NCI-H1930 (cell line): Measurements from ENCODE around the gene CACNA1D.
"Not testable (repeated sequence)": the region's sequence is repeated elsewhere in the genome, so short reads cannot be mapped to it uniquely, and the experiment has no call there.

Experiments
- DNase-seq, 2 experiments: peaks; one replicate each; lab custom pipeline; 2025; lab: John Stamatoyannopoulos, UW

The CACNA1D gene

DNA sequence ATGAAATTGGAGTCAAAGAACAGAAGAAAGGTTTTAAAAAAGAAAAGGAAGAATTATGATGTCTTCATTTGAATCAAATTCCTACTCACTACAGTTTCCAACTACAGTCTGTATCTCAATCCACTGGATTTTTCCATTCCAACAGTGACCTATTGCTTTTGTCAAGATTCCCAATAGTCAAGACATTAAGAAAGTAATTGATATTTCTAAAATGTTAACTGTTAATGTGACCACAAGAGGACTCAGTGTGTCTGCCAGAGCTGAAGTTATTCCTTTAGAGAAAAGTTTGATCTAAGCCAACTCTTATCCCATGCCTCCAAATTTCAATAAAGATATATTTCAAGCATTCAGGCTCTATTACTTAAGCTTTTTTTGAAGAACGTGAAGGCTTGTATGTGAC, 163.2 kb downstream of the CACNA1D start:
- no peak for DNase-seq

DNA sequence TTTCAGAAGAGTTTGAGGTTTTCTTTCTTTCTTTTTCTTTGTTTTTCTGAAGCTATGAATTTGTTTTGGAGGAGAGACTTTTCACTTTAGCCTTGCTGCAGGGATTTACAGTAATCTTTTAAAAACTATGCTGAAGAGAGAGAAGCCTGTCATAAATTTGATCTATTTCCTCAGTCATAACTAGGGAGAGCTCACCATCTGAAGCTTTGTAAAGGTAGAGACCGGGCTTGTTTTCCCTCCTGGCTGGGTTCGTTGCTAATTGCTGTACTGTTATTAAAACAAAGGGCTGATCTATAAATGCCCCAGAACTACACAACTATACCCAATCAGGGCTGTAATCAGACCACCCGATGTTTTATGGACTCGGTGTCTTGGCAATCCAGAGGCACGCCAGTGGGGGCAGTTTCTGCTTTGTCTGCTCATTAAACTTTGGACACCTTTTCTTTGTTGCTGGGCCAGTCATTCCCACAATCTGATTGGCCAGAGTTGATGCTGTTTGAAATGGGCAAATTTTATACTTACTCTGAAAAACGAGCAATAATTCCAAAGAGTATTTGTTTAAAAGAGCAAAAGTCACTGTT, 164.3 kb downstream of the CACNA1D start:
- DNase-seq = no peak

DNA sequence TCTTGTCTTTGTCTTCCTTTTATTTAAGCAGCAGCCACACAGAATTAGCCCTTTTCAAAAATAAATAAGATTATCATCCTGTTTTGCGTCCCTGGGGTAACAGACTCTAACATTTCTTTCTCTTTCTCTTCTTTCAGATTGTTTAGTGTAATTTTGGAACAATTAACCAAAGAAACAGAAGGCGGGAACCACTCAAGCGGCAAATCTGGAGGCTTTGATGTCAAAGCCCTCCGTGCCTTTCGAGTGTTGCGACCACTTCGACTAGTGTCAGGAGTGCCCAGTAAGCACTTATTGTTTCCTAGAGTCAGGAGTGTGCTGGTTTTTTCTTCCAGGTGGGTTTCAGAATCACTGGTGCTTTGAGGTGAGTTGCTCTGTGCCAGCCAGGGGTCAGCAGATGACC, 165.6 kb downstream of the CACNA1D start:
- no peak for DNase-seq

DNA sequence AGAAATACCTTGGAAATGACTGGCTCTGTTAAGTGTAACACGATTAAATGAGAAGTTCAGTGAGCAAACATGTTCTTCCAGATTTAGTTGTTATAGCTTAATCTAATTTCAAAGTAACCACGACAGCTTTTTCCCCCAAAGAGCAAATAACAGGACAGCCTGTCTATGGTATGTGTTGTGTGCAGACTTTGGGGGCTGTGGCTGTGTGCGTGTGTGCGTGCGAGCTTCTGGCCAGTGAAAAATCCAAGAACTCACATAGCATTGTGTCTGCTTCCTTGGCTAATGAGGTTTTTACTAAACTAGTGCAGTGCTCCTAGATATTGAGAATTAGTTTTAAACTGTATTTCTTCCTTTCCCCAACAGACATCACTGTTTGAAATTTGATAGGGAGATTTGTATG, 167.1 kb downstream of the CACNA1D start:
- DNase-seq = no peak

DNA sequence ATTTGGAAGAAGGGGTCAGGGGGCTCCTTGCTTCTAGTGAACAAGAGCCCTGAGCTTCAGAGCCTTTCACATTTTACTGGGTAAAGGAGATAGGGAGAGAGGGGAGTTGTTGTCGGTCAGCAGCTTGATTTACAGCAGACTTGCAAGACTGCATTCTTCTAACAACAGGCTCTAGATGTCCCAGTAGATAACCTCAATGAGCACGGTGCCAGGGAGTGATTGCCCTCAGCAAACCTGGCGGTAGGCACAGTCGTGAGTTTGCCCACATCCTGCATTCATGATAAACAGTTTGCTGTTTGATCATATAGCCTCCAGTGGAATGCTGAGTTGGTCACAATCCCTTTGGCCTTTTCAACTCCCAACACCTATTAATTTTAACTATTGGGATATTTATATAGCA, 170.4 kb downstream of the CACNA1D start:
- DNase-seq = not testable (repeated sequence)

DNA sequence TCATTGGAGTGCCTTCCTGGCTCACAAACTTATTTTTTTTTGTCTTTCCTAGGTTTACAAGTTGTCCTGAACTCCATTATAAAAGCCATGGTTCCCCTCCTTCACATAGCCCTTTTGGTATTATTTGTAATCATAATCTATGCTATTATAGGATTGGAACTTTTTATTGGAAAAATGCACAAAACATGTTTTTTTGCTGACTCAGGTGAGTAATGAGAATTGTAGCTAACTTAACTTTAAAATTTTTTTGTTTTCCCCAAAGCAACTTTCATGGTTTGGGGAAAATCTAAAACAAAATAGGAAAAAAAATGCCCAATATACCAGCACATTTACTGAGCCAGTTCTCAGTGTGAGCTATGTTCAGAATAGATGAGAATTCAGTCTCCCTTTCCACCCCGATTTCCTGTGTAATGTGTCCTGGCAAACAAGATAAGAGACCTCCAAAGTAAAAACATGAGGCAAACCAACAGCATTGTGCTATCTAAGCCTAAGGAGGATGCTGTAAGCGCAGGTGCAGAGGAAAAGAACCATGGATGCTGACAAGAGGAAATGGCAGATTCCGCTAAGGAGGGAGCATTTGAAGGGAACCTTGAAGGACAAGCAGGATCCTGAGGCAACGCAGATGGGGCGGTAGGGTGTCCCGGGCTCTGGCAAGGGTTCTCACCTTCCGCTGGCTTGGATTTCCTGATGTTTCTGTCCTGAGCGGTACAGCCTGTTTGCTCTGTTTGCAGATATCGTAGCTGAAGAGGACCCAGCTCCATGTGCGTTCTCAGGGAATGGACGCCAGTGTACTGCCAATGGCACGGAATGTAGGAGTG, 171.4 kb downstream of the CACNA1D start:
- no peak for DNase-seq

DNA sequence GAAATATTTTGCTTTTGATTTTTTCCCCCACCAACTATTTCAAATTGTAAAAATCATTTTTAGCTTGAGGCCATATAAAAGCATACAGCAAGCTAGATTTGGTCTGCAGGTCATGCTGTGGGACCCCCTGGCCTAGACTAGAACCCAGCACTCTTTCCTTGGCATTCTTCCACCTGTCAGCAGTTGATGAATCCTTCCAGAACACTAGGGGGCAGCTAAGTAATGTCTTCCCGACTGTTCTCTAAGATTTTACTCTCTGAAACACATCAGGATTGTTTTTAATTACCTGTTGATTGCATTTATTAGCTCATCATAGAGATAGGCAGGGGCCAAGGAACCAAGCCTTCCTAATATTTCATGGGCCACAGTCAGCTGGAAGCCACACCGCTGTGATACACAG, 174.5 kb downstream of the CACNA1D start:
- DNase-seq = no peak

DNA sequence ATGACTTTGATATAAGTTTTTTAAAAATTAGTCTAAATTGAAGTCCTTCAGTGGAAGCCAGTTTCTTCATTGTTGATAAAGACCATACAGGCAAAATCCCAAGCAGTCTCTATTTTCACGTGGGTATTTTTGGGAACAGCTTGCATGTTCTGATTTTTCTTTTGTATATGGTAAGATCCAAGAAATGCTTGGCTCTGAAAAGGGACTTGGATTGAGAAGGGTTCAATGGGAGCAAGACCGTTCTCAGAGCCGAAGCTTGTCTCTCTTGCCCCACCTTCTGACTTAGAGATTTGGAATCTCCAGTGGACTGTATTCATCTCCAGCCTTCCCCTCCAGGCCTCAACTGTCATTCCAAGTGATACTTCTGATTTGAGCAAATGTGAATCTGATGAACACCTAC, 176.3 kb downstream of the CACNA1D start:
- no peak for DNase-seq

DNA sequence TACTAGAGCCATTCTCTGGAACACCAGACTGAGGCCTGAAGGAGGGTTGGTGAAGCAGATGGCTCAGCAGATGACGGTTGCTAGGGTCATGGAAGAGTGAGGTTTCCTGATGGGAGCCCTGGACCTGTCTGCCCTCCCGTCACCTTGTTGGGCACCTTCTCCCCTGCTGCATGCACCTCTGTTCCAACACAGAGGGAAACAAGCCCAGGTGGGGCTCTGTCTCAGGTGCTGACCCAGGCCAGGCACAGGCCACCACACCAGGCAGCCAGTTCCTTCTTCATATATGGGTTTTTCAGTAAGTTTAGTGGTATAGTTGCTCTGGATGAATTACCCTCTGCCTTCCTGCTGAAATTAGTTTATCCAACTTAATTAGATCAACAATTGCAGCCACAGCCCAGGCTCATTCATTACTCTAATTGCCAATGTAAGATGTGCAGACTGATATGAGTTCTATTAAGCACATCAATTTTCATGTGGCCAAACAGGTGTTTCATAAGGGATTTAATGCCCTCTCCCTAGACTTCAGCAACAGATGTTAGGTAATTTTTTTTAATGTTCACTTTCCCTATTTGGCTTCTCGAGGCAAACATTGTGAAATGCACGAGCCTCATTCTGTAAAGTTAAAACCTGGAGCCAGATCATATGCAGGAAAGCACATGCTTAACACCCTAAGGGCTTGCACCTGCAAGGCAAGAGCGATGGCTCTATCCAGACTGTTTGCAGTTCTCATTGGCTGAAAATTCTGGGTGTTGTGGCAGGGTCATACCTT, 177.0 kb downstream of the CACNA1D start:
- no peak for DNase-seq

DNA sequence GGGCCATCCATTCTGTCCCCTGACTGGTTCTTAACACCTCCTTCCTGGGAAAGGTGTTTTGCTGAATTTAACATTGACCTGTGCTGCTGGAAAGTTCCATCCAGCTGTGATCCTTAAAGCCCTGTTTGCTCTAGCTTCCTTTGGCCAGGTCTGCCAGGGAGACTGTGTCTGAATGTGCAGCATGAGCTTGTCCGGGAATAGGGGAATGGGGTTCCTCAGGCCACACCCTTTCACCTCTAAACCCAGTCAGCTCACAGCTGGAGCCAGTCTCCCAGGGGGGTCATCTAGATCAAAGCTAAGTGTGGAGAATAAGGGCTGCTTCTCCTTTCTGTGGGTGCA, 177.5 kb downstream of the CACNA1D start:
- no peak for DNase-seq

DNA sequence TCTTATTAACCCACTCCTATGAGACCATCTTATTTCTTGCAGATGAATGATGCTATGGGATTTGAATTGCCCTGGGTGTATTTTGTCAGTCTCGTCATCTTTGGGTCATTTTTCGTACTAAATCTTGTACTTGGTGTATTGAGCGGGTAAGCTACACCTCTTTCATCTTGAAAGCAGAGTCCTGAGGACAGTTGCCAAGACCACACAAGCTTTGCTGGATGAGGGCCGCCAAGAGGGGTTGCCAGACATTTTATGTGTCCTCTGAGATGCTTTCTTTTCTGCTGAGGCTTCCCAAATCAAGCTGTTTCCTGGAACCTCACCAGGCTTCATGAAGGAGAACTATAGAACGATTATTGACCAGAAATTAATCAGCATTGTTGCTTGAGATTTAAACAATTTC, 178.6 kb downstream of the CACNA1D start:
- DNase-seq = no peak

DNA sequence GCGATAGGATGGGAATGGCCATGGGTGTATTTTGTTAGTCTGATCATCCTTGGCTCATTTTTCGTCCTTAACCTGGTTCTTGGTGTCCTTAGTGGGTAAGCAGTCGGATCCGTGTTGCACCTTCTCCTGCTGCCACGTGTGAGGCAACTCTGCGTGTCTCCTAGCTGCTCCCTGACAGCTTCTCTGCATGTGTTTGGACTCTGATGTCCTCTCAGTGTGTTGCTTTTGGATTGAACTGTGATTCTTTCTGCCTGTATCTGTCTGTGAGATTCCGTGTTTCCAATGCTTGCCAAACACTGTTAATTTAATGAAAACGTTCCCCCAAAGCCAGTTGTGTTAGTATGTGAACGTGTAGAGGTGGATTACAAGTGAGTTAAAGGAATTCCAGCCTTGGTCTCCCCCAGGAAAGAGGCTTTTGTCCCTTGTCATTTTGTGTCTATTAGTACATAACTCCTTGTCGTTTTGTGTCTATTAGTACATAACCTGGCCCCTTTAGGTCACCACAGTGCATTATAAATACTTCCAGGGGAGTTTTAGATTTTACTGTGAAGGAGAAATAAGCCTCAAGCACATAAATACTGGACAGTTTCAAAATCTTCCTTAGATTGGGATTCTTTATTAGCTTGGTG, 179.4 kb downstream of the CACNA1D start:
- no peak for DNase-seq

DNA sequence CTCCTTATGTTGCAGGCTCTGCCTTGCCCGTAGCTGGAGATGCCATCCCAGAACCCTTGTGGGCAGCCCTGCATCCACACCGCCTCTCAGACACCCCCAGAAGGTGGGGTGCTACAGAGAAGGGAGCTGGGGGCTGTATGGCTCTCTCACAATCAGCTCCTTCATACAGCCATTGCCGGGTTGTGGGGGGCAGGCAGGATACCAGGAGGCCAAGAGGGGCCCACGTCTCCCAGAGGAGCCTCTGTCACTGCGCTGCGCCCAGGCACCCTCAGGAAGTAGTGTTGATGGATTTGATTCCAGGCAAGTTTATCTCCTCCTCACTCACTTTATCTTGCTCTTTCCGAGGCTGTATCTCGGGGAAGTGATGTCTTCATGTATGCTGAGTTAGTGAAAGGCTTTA, 180.2 kb downstream of the CACNA1D start:
- DNase-seq = no peak

DNA sequence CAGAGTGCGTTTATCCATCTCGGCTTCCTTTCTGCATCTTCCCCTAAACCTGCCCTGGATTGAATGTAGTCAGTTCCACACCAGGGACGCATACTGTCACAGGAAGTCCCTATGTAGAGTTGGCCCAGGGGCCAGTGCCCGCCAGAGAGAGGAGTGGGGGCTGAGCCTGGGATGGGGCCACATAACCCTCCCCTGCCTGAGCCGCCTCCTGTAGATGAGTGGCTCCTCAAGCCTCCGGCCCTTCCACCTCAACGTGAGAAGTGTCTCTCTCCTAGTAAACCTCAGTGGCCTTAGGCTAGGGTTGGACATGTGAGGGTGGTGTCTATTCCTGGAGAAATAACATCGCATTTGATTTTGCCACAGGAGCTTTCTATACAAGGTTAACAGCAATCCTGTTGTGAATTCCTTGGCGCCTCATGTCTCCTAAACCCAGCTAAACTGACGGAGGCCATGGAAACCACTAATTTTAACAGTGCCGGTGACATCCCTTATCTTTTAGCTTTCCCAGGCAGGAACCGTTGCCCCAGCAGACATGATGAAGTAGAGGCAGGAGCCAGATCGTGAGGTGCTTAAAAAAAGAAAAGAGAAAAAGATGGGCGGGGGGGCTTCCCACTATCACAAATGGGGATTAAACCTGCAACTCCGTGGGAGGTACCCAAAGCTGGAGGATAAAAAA, 180.7 kb downstream of the CACNA1D start:
- no peak for DNase-seq

DNA sequence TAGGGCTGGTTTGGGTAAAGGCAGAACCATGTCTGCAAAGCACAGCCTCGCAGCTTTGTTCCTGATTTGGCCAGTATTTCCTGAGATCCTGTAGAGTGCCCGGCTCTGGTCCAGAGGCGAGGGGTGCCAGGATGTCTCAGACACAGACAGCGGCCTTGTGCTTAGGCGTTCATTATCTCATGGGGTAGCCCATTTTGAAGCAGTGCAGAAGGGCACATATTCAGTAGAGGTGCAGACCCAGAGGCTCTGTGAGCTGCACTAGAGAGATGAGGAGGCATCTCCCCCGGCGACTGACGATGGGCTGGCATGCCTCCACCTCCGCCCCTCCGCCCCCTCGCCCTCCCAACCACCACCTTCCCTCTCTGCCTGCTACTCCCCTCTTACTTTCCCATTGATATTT, 181.5 kb downstream of the CACNA1D start:
- no peak for DNase-seq

DNA sequence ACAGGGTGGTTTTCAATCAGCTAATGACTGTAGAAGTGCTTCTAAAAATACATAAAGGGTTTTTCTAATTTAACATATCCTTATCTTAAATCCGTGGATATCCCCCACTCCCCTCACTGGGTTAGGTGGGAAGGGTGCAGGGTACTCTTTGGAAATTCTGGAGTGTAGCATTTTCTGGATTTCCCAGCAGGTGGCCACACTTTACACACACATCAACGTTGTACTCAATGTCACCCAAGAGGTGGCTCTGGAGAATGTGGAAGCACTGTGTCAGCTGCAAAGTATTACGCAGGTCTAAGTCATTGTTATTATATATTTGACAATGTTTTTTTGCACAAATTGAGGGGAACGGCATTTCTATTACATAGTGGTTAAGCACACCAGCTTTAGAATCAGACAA, 183.0 kb downstream of the CACNA1D start:
- no peak for DNase-seq

DNA sequence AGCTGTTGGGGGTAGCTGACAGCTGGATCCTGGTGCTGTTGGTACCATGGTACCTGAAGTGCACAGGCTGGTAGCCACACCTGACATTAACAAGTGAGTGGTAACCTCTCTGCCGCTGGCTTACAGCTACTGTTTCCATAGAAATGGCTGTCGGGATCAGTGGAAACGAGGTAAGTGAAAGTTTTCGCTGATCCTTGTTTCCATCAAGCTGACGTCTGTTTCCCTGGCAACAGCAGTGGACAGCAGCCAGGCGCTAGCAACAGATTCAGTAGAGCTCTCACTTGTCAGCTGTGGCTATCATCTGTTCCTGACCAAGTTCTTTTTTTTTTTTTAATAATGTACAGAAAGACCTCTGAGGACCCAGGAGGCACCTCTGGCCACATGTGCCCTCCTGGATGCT, 185.6 kb downstream of the CACNA1D start:
- DNase-seq = no peak

DNA sequence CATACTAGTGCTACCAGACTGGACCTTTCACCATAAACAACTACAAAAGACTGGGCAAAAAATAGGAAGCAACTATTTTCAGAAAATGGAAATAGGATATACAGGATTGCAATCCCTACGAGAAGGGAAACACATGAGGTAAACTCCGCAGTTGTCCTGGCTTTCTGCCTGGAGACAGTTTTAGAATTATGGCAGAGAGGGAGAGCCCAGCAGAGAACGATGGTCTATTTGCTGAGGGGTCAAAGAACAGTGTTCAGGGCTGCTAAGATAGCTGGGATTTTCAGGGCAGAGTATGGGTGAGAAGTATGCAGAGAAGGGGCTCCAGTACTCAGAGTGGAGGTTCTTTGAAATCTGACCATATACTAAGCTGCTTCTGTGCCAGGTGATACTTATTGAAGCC, 188.4 kb downstream of the CACNA1D start:
- no peak for DNase-seq

DNA sequence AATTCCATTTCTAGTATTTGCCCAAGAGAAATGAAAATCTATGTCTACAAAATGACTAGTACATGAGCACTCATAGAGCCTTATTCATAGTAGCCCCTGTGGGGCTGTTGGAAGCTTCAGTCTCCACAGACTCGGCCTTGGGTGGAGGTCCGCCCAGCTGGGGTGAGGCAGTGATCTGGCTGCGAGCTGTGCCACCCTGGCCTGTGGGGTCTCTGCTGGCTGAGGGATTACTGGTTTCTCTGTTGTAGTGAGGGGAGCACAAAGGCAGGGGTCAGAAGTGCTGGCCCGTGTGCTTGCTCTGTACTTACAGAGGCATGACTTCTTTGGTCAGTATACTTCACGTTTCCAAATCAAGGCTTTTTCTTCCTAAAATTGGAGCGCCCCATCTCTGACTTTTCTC, 193.7 kb downstream of the CACNA1D start:
- no peak for DNase-seq

DNA sequence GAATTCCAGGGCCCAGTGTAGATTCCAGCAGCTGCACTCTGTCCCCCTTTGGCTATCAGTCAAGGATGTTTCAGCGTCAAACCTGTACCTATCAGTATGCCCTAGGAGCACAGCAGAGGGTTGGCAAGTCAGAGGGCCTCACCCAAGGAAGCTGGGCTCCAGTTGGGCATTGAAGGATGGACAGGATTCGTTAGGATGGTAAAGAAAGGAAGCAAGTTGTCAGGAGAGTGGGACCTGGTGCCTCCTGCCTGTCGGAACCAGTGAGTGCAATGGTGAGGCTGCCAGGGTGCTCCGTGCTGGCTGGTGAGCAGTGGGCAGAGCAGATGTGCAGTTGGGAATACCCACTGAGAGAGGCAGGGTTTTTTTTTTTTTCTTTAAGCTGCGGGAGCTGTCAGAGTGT, 194.6 kb downstream of the CACNA1D start:
- DNase-seq = no peak

DNA sequence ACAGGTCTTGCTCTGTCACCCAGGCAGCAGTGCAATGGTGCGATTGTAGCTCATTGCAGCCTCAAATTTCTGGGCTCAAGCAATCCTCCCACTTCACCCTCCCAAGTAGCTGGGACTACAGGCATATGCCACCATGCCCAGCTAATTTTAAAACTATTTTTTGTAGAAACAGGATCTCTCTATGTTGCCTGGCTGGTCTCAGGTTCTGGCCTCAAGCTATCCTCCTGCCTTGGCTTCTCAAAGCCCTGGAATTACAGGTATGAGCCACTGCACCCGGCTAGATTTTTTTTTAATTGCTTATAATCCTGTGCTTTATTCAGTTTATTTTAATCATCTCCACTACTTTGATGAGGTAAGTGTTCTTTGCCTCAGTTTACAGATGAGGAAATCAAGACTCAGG, 195.3 kb downstream of the CACNA1D start:
- no peak for DNase-seq

DNA sequence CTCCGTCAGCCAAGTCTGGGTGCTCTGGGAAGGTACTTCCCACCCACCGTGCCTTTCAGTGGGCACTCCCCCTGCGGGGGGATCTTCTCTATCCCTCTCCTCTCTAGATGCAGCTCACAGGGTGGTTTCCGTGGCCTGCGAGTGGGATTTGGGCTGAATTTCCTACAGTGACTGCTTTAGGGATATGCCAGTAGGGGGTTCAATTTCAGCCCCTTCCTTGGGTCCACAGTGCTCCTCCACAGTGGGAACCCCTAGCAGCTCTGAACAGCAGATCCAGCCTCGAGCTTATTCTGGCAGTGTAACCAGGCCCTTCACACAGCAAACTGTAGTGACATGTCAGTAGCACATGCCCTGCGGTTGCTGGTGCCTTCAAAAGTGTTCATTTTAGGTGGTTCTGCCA, 196.1 kb downstream of the CACNA1D start:
- no peak for DNase-seq
